Measurements from ENCODE around the gene CST5. TPM values are rescaled to one million over a fixed set of nuclear protein-coding genes. Genes with fewer than 3 reads are reported as not detected.
"Not testable (repeated sequence)": the region's sequence is repeated elsewhere in the genome, so short reads cannot be mapped to it uniquely, and the experiment has no call there.

The CST5 gene
- total and polyA plus RNA-seq, 2 experiments from 2014 or later: 0.68 to 1.3 TPM

DNA sequence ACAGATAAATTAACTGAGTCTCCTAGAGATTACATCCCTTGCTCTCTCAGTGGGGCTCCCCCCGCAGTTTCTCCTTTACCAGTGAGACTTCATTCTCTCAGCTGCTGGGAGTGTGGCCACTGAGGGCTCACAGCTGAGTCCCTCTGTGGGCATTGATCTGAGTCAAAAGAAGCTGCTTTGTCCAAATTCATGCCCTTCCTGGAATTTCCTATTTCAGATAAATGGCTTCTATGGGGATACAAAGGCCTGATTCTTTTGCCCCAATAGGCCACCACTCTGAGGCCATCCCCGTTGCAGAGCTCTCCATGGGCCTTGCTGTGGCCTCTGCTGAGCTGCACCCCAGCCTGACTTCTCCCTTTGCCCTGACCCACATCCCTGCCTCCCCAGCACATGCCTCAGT is 10.0 kb downstream of the CST5 start:
- TF ChIP-seq EZH2 (IDR thresholded peaks at IDR 0.05; ENCODE audit: borderline replicate concordance): no peak
- TF ChIP-seq, protein P1, sequence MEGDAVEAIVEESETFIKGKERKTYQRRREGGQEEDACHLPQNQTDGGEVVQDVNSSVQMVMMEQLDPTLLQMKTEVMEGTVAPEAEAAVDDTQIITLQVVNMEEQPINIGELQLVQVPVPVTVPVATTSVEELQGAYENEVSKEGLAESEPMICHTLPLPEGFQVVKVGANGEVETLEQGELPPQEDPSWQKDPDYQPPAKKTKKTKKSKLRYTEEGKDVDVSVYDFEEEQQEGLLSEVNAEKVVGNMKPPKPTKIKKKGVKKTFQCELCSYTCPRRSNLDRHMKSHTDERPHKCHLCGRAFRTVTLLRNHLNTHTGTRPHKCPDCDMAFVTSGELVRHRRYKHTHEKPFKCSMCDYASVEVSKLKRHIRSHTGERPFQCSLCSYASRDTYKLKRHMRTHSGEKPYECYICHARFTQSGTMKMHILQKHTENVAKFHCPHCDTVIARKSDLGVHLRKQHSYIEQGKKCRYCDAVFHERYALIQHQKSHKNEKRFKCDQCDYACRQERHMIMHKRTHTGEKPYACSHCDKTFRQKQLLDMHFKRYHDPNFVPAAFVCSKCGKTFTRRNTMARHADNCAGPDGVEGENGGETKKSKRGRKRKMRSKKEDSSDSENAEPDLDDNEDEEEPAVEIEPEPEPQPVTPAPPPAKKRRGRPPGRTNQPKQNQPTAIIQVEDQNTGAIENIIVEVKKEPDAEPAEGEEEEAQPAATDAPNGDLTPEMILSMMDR (IDR thresholded peaks at IDR 0.05; ENCODE audit: poor library complexity): no peak
- TF ChIP-seq EZH2phosphoT487 (IDR thresholded peaks at IDR 0.05; ENCODE audit: low read depth, severe bottlenecking, unreplicated experiment): no peak
- no peak overlapping the region for H2AFZ ChIP-seq
- no peaks in the 10 kb centered on the region for H4K20me1 ChIP-seq (ENCODE audit: insufficient read depth, poor library complexity, severe bottlenecking)
- H3K4me3 ChIP-seq: no peak overlapping the region
- no peak for DNase-seq (ENCODE audit: low spot score)
- H3K27me3 ChIP-seq: peaks cover 8% of the 10 kb centered on the region
- H3K79me2 ChIP-seq: no peaks in the 10 kb centered on the region
- 84% methylated on average over 2 of the region's 2 CpGs for WGBS (ENCODE audit: low lambda C conversion rate, missing lambda C conversion rate)
- no peaks in the 10 kb centered on the region for H3K9me3 ChIP-seq (ENCODE audit: low read depth)
- no peak overlapping the region for H3K4me2 ChIP-seq
- H3K27ac ChIP-seq: no peak overlapping the region
- no peaks in the 10 kb centered on the region for H3K9me2 ChIP-seq (replicated peaks; ENCODE audit: insufficient read depth)
- H3K4me1 ChIP-seq (ENCODE audit: insufficient read depth): no peaks in the 10 kb centered on the region
- H3K36me3 ChIP-seq (replicated peaks; ENCODE audit: insufficient read depth, low read depth): no peaks in the 10 kb centered on the region

DNA sequence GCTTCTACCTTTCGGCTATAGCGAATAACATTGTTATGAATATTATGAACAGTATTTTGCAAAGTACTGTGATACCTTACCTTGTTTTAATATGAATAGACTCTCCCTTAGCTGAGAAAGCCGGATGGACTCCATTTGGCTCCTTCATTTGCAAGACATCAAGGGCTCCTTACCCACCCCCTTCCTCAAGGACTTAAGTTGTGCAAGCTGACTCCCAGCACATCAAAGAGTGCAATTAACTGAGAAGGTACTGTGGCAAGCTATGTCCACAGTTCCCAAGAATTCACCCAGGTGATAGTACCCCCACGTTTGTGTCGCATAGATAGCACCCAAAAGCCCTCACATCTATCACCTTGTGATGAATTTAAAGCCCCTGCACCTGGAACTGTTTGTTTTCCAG is 11.2 kb downstream of the CST5 start:
- no peak overlapping the region for H2AFZ ChIP-seq
- H3K9me2 ChIP-seq (replicated peaks; ENCODE audit: insufficient read depth): no peaks in the 10 kb centered on the region
- H3K79me2 ChIP-seq: no peaks in the 10 kb centered on the region
- 28% methylated on average over 5 of the region's 5 CpGs for WGBS (ENCODE audit: low lambda C conversion rate, missing lambda C conversion rate)
- no peak for DNase-seq (ENCODE audit: low spot score)
- H3K27me3 ChIP-seq: peaks cover 8% of the 10 kb centered on the region
- no peaks in the 10 kb centered on the region for H3K36me3 ChIP-seq (replicated peaks; ENCODE audit: insufficient read depth, low read depth)
- no peak overlapping the region for H3K4me2 ChIP-seq
- H3K27ac ChIP-seq: no peak overlapping the region
- H4K20me1 ChIP-seq (ENCODE audit: insufficient read depth, poor library complexity, severe bottlenecking): no peaks in the 10 kb centered on the region
- H3K4me1 ChIP-seq (ENCODE audit: insufficient read depth): no peaks in the 10 kb centered on the region
- no peak overlapping the region for H3K4me3 ChIP-seq
- H3K9me3 ChIP-seq (ENCODE audit: low read depth): no peaks in the 10 kb centered on the region
- TF ChIP-seq, protein P1 (IDR thresholded peaks at IDR 0.05; ENCODE audit: poor library complexity): no peak
- TF ChIP-seq EZH2phosphoT487 (IDR thresholded peaks at IDR 0.05; ENCODE audit: low read depth, severe bottlenecking, unreplicated experiment): no peak
- no peak for TF ChIP-seq EZH2 (IDR thresholded peaks at IDR 0.05; ENCODE audit: borderline replicate concordance)

DNA sequence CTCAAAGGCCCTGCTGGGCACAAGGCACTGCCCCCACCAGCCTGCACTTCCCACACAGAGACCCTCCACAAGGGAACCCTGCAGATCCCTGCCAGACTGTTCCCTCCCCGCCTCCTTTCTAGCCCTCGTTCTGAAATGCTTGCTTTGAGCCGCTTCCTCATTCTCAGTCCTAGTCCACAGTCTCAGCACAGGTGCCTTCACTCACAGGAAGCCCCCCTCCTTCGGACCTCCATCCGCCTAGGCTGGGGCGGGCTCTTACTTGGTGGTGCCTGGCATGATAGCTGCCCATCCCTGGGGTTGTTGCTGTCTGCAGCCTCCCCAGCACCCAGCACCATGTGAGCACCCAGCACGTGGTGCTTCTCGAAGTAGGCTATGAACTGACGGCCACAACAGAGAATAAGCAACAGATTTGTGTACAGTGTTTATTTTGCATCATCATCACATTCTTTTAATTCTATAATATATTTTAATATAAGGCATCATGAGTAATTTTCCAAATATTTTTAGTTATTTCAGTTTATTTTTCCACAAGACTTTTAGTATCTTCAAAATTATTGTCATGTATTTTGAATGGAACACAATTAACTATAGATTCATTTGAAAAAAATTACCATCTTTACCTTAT is 12.3 kb downstream of the CST5 start:
- no peaks in the 10 kb centered on the region for H3K9me3 ChIP-seq (ENCODE audit: low read depth)
- H3K27me3 ChIP-seq: peaks cover 8% of the 10 kb centered on the region
- no peaks in the 10 kb centered on the region for H3K79me2 ChIP-seq
- no peak overlapping the region for H3K4me3 ChIP-seq
- TF ChIP-seq EZH2phosphoT487 (IDR thresholded peaks at IDR 0.05; ENCODE audit: low read depth, severe bottlenecking, unreplicated experiment): no peak
- H2AFZ ChIP-seq: no peak overlapping the region
- H4K20me1 ChIP-seq (ENCODE audit: insufficient read depth, poor library complexity, severe bottlenecking): no peaks in the 10 kb centered on the region
- DNase-seq (ENCODE audit: low spot score): no peak
- 71% methylated on average over 8 of the region's 9 CpGs for WGBS (ENCODE audit: low lambda C conversion rate, missing lambda C conversion rate)
- H3K27ac ChIP-seq: no peak overlapping the region
- H3K9me2 ChIP-seq (replicated peaks; ENCODE audit: insufficient read depth): no peaks in the 10 kb centered on the region
- H3K4me2 ChIP-seq: no peak overlapping the region
- no peaks in the 10 kb centered on the region for H3K36me3 ChIP-seq (replicated peaks; ENCODE audit: insufficient read depth, low read depth)
- no peaks in the 10 kb centered on the region for H3K4me1 ChIP-seq (ENCODE audit: insufficient read depth)

DNA sequence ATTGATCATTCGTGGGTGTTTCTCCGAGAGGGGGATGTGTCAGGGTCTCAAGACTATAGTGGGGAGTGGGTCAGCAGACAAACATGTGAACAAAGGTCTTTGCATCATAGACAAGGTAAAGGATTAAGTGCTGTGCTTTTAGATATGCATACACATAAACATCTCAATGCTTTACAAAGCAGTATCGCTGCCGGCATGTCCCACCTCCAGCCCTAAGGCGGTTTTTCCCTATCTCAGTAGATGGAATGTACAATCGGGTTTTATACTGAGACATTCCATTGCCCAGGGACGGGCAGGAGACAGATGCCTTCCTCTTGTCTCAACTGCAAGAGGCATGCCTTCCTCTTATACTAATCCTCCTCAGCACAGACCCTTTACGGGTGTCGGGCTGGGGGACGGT is 18.8 kb downstream of the CST5 start:
- DNase-seq (ENCODE audit: low spot score); H3K4me1 ChIP-seq (ENCODE audit: insufficient read depth); H3K4me3 ChIP-seq; H3K9me3 ChIP-seq (ENCODE audit: low read depth); H2AFZ ChIP-seq; H3K27me3 ChIP-seq; H3K79me2 ChIP-seq; H3K9me2 ChIP-seq (replicated peaks; ENCODE audit: insufficient read depth); H3K4me2 ChIP-seq; H4K20me1 ChIP-seq (ENCODE audit: insufficient read depth, poor library complexity, severe bottlenecking); H3K36me3 ChIP-seq (replicated peaks; ENCODE audit: insufficient read depth, low read depth); H3K27ac ChIP-seq: not testable (repeated sequence)
- 49% methylated on average over 10 of the region's 10 CpGs for WGBS (ENCODE audit: low lambda C conversion rate, missing lambda C conversion rate)
